Smooth muscle cell of the brain vasculature (primary cell): ENCODE data around the gene ARHGAP5.

Source experiments
- DNase-seq: peaks from one replicate; pipeline ENCODE4 v3.0.0-alpha.2; 2012; ENCODE audit warnings: low read depth, low spot score

ARHGAP5 gene

DNA sequence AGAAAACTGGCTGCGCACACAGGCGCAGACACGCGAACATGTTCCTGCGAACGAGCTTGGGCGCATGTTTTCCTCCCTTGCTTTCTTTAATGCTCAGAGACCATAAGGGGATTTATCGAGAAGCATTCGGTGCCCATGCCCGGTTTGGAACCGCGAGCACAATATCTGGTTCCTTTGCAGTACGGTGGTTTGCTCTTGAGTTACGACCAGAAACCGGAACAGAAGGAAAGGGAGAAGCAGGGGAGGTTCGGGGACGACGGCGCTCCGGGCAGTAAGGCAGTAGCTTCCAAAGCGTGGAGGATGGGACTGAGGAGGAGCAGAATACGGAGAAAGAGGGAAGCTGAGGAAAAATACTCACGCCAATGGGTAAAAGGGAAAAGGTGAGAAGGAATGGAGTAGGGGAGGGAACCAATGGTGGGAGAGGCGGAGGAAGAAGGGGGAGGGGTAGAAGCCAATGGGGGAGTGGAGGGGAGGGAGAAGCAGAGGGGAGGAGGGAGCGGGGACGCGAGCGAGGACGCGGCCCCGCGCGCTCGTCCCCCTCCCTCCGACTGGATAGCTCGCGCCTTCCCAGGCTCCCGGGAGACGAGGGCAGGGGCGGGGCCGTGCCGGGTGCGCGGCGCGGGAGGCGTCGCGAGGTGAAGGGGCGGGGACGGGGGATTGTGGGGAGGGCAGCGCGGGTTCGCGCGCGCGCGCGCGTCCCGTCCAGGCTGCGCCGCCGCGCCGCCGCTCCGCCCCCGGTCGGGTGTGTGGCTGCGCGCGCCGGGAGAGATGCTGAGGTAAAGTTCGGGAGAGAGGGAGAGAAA lies 625 bp upstream of the ARHGAP5 start:
- DNase-seq, result peak; percentile 92

DNA sequence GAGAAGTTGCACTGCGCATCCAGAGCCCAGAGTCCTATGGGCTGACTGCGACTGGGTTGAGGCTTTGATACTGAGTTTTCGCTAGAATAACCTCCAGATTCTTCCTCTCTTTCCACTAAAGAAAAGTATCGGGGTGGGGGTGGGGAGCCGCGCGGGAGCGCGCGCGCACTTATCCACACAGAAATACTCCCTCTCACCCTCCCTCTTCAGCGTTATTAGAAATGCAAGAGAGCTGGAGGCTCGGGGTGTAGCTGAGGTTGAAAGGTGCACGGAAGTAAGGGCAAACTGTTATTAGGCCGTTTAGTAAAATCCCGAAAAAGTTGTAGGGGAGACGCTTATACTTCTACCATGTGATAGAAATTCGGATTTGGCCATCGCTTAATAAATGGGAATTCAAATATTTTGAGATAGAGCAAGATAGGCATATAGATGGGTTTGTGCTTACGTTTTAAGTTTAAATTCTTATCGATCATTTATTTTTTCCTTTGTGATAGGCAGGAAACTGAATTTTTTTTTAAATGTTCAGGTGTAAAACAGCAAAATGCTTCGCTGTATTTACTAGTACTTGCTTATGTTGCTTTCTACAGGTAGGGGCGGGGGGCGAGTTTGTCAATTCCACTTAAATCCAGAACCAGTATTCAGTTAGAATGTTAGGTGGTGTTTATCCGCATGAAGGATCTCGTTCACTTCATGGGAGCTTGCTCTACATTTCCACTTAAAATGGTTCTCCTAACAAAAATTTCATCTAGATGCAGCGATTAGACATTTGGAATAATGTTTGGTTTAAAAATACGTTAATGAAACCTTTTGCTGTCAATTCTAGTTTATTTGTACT lies 1.1 kb downstream of the ARHGAP5 start:
- no peak for DNase-seq

DNA sequence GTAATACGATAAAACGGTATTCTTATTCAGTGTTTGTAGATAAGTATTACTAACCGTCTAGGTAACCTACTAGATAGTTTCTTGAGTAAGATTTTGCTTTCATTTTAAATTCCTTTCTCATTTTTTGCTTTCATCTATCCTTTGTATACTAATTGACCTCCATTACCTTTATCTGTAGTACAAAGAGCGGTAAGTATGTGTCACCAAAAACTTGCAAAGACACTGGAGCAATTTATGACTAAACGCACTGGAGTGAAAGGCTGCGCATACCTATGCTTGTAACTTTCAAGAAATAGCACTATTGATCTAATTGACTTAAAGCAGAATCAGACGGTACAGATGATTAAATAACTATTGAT lies 1.7 kb downstream of the ARHGAP5 start:
- DNase-seq, result no peak

DNA sequence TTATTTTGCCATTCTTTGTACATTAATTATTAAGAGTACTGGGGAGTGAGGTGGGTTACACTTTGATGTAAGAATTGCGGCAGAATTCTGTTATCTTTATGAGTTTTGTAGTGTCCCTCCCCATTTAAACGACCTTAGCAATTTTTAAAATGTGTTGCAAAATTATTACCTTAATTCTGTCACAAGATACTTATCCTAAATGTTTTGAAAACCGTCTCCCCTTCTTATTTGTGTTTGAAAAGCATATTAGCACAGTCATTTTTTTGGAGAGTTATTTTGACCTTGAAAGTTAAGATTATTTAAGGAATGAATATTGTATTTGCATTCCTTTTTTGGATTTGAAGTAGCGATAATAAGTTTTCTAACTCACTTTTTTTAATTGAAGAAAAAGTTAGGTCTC lies 2.2 kb downstream of the ARHGAP5 start:
- no peak for DNase-seq

DNA sequence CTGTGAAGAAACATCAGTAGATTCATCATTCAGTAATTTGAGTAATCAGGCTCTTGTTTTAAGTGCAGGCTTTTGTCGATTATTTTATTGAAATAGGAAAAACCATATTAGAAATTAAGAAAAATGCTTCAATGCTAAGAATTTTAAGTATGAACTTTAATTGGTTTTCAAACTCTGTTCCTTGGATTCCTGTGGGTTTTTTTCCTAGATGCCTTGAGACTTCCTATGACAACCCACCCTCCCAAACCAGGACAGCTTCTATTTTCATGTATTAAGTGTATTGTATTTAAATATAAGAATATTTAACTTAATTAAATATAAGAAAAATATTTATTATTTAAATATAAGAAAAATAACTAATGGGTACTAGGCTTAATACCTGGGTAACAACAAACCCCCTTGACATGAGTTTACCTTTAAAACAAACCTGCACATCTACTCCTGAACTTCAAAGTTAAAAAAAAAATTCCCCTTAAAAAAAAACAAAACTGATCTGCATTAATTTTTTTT lies 3.0 kb downstream of the ARHGAP5 start:
- no peak for DNase-seq

DNA sequence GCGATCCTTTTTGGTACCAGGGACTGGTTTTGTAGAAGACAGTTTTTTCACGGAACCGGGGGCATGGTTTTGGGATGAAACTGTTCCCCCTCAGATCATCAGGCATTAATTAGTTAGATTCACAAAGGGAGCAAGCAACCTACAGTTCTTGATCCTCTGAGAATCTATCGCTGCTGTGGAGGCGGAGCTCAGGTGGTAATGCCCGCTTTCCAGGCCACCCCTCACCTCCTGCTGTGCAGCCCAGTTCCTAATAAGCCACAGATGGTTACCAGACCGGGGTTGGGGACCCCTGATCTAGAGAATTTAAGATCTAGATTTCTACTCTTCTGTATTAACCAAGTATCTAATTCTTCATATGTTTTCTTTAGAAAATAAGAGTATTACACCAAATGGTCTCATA lies 4.8 kb downstream of the ARHGAP5 start:
- DNase-seq, result no peak

DNA sequence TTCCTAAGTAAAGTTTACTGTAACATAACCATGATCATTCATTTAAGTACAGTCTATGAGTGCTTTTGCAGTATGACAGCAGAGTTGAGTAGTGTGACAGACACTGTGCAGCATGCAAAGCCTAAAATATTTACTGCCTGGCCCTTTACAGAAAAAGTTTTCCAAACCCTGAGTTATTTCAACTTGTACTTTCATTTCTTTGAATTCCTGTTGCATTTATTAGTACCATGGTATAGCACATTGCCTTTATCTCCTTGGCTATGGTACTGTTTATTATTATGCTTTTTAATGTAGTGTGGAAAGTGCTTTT lies 6.2 kb downstream of the ARHGAP5 start:
- DNase-seq, result no peak

DNA sequence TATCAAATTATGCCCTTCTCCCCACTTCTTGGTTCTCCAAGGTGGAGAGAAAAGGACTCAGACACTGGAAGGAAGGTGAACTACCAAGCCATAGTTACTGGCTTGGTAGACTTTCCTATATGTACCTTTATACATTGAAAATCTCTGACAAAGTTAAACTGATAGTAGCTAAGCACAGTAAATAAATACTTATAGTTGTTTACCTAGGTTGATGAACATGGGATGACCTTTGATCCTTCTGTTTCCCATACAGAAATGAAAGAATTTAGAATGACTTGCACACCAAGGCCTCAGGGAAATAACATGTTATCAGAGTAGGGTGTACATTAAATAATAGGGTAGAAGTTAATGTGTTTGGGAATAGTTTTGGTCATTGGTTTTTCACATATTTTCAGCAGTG lies 6.7 kb downstream of the ARHGAP5 start:
- no peak for DNase-seq

DNA sequence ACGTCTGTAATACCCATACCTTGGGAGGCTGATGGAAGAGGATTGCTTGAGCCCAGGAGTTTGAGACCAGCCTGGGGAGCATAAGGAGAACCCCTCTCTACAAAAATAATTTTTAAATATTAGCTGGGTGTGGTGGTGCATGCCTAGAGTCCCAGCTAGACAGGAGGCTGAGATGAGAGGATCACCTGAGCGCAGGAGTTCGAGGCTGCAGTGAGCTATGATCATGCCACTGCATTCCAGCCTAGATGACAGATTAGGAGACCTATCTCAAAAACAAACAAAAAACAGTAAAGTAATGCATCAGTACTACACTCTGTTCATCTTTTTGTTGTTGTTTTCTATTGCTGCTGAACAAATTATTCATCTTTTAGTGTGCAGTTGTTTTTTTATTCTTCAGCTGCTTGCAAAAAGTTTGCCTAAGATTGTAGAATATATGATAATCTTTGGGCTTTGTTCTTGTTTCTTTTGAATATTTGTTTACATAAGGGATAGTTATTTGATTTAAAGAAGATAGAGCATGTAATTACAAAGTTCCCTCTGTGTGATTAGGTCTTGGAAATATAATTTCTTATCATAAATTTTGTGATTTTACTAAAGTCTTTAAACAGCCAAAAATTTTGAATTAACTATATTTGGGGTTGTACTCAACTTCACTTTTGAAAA lies 8.2 kb downstream of the ARHGAP5 start:
- no peak for DNase-seq

DNA sequence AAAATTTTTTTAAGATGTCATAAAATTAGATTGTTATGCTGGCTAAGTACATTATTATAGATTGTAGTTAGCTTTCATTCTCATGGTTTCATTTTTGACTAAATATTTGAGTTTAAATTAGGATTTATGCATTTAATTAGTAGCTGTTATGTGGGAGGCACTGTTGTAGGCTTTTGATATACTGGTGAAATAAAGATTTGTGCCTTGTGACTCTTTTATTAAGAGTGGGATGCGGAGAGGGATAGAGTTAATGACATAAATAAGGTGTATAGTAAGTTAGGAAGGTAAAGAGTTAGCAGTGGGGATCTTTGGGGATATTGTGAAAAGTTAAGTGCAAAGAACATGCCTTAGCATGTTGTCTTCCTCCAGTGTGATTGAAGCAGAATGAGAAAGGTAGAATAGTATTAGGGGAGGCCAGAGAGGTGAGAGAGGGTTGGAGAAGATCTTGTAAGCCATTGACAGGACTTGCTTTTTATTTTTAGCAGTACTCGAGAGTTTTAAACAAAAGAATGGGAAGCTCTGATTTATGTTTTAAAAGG lies 8.8 kb downstream of the ARHGAP5 start:
- no peak for DNase-seq

DNA sequence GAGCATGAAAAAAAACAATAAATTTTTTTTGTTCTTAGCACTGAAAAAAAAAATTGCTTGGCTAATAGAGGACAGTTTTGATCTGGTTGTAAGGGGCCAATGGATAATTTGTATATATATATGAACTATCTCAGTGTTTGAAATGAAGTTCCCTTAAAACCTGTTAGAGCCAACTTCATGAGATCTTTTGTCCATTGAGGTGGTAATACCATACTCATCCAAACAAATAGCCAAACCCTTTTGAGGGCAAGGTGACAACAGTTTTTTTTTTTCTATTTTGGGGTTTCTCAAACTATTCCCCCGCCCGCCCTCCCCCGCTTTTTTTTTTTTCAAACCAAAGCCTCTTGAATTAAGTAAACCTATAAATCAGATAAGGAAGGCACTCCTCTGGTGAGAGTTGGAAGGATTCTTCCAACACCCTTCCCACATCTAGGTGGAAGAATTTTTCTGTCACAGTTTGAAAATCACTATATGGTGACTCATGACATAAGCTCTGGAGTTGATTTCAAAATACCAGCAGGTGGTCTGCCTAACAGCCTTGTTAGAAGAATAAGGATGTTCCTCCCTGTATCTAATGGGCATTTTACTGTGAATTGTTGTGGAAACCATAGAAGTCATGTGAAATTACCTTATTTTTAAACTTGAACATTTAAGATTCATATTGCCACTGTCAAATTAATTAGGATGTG lies 10.2 kb downstream of the ARHGAP5 start:
- peak; percentile 77 for DNase-seq

DNA sequence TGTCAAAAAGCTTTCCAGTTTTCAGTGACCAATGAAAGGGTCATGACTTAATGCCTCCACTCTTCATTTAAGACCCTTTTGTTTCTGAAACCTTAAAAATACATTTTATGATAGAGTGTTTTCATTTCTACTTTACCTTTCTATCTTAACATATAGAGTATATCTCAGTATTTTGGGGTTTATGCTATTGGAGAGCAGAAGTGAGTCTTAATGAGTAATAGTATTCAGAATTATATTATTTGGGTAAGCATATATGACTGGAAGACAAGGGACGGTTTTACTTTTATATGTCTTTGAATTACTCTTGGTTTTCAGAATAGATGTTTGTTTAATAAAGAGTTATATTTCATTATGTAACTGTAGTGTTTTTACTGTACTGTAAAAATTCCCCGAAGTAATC lies 10.8 kb downstream of the ARHGAP5 start:
- no peak for DNase-seq

DNA sequence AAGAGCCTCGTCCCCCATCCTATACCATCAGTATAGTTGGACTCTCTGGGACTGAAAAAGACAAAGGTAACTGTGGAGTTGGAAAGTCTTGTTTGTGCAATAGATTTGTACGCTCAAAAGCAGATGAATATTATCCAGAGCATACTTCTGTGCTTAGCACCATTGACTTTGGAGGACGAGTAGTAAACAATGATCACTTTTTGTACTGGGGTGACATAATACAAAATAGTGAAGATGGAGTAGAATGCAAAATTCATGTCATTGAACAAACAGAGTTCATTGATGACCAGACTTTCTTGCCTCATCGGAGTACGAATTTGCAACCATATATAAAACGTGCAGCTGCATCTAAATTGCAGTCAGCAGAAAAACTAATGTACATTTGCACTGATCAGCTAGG lies 13.6 kb downstream of the ARHGAP5 start:
- no peak for DNase-seq

DNA sequence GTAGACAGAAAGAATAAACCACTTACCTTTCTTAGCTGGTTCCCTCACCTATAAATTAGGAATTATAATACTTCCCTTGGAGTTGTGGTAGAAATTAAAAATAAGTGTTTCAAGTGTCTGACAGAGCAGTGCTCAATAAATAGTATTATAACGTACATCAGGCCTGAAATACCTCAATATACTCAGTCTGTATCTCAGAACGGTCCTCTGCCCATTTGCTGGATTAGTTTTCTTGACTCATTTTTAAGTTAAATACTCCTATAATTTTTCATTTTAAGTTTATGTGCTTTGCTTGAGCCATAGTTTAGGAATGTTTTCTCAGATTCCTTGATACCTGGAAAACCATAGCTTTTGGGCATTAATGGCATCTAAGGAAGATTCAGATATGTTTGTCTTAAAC lies 22.4 kb downstream of the ARHGAP5 start:
- no peak for DNase-seq

DNA sequence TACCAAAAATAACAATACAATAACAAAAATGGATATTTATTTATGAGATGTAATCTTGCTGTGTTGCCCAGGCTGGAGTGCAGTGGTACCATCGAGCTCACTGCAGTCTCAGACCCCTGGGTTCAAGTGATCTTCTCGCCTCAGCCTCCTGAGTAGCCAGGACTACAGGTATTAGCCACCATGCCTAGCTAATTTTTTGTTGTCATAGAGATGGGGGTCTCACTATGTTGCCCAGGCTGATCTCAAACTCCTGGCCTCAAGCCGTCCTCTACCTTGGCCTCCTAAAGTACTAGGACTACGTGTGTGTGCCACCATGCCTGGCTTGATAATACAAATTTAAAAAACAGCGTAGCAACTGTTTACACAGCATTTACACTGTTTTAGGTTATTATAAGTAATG lies 23.1 kb downstream of the ARHGAP5 start:
- no peak for DNase-seq

DNA sequence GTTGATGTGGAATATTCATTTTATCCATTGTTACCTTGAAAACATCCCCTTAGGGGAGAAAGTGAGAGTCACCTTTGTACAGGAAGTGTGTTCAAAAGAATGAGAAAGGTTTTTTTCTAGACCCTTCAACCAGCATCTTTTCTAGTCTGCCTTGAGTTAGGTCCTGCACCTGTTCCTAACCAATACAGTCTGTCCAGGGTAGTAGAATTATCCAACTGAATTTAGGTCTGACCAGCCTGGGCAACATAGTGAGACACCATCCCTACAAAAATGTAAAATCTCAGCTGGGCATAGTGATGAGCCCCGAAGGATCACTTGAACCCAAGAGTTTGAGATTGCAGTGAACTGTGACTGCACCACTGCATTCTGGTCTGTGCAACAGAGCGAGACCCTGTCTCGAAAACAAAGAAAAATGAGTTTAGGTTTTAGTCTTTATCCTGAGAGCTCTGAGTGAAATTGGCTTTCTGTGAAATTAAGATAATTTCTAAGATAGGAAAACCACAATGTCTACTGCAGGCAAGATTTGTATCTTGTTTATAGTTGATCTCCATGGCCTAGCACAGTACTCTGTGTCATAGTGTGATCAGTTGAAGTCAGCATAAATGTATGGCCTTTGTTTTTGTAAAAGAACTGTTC lies 25.2 kb downstream of the ARHGAP5 start:
- DNase-seq, result no peak

DNA sequence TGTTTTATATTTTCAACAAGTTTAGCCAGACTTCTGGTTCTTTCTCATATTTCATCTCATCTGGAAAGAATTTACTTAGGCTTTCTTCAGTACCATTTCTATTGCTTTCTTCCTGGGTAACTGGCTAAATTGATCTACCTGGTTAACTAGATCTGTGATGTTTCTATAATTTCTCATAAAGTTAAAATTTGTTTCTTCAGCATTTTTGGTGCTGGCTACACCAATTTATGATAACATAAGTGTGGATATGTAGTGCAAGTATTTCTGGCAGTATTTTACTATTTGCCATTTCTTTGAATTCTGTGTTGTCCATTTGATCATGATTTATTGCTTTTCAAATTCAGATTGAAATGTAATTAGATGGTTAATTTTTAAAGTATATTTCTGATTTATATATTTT lies 25.9 kb downstream of the ARHGAP5 start:
- no peak for DNase-seq

DNA sequence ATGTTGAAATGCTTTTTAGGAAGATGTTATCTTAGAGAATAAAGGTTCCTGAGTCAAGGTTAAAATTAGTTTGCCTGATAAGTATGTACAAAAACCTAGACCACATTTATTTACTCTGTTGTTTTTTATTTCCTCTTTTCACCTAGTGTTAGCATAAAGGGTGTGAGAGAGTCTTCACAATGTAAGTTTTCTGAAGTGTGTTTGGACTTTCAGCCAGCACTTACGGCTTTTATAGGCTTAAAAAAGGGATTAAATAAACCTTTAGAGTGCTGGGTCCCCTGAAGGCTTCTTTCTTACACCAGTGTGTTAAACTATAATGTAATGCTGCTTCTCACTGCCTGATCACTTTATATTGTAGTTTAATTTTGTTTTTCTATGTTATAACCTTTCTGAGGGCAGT lies 27.2 kb downstream of the ARHGAP5 start:
- no peak for DNase-seq

DNA sequence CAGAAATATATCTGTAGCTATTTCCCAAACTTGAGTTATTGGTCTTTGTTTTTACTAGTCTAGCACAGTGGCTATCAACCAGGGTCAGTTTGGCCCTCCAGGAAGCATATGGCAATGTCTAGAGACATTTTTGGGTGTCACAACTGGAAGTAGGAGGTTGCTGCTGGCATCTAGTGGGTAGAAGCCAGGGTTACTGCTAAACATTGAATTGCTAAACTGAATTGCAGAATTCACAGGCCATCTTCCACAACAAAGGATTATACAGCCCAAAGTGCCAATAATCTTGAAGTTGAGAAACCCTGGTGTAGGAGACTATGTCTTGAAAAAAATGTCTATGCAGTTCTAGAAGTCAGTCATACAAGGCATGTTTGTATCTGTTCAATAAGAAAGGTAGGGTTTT lies 27.7 kb downstream of the ARHGAP5 start:
- no peak for DNase-seq

DNA sequence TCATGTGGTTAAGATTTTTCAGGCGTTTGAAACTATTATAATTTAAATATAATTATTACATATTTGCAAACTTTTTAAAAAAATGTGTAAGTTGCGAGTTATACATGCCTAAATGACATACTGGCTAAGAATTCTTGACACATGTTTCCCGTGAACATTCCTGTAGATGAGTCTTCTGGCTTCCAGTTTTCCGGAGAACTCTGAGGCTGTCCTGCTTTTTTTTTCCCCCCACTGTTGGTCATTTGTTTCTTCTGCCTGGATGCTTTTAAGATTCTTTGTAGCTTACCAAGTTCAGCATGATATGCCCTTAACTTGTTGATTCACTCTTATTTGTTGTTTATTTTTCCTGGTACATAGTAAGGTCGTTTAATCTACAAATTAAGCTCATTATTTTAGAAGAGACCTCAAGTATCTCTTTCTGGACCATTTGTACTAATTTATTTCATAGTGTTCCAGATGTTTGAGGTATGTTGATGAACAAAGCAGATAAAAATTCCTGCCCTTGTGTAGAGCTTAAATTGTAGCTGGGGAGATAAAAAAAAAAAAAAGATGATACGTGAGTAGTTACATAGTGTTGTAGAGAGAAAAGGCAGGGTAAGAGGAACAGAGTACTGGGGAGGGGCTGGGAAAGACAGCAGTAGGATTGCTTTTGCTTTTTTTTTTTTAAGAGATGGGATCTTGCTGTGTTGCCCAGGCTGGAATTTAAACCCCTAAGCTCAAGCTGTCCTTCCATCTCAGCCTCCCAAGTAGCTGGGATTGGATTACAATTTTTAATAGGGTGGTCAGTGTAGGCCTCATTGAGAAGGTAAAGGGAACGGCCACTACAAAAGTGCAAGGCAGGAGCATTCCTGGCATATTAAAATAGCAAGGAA lies 32.8 kb downstream of the ARHGAP5 start:
- DNase-seq, result no peak
